HG03025 (cell line): ENCODE data around the gene CTXN2.

Source experiments
- ATAC-seq: cut with Tn5 transposase; IDR thresholded peaks from one replicate; pipeline ENCODE4 v1.9.1; 2021; ENCODE audit warnings: mild to moderate bottlenecking, moderate library complexity; ENCODE audit not compliant: unreplicated experiment, low FRiP score

The CTXN2 gene

DNA sequence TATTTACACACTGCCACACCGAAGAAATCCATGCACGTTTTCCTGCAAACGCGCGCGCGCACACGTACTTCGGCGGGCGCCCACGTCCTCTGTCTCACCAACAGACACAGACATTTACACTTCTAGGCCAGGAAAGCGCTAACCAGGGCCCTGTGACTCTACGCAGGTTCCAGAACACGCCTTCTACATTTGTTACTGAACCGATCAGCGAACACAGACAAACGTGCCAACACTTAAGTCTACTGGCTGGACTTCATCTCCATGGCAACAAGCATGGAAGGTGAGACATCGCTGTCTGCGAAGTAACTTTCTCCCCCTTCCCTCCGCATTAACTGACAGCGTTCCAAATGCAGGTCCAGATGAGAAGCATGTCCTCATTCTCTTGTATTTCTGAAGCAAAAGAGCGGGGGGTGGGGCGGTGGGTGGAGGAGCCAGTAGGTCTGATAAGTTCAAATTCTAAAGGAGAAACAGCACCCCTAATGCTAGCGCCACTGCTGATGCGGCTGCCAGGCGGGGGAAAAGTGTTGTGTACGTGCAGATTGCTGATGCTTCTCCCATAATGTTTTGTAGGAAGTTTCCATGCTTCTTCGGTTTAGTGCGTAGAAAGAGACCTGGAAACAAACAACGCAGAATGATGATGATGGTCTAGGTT, at the start of gene CTXN2:
TSS of gene CTXN2 (plus strand) at position 92 of the 652 bp plus-strand sequence. CDS start 9,636 bp downstream, outside the sequence.
- no peak for ATAC-seq

DNA sequence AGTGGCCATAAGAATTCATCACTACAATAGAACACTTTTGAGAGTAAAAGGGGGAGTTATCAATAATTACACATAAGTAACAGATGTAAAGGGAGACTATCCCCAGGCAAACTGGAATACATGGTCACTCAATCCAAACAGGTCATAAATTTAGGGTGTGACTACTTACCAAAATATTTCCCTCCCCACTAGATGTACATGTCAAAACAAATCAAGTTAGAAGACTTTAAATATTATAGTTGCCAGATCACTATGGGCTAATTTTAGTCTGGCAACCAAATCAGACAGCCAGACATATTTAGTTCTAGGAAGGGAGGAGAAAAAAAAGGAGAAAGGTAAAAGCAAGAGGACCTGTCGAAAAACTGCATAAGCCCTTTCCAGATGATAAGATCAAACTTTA, 47.6 kb upstream of the CTXN2 start:
- no peak for ATAC-seq

DNA sequence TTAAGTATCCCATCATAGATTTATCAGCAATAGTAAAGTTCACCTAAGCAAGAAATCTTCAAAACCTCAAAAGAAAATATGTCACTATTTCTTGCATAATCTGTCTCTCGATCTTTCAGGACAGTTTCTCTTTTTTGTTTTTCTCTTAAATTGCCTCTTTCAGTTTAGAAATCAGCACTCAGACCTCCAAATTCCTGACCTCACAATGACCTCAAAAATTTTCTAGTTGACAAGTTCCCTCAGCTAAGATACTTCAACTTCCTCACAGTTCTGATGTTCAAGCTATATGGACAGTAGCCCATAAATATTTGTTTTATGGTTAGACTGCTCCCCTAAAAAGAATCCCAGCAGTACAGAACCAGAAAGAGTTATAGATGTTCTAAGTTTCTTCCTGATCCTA, 46.6 kb upstream of the CTXN2 start:
- no peak for ATAC-seq

DNA sequence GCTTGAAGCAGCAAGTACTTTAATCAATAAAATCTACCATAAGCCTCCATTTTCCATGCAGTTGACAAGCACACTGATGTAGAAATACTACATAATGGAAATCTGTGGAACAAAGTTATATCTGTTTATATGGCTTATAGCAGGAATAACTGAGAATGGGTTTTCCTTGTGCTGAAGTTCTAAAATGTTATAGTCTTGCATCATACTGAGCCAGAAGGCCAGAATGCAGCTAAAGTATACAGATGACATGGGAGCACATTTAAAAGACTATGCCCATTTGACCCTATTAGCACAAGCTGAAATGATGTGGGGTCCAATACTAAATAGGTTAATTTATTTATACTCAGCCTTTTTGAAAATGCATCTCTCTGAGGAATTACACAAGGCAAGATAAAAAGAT, 45.5 kb upstream of the CTXN2 start:
- no peak for ATAC-seq

DNA sequence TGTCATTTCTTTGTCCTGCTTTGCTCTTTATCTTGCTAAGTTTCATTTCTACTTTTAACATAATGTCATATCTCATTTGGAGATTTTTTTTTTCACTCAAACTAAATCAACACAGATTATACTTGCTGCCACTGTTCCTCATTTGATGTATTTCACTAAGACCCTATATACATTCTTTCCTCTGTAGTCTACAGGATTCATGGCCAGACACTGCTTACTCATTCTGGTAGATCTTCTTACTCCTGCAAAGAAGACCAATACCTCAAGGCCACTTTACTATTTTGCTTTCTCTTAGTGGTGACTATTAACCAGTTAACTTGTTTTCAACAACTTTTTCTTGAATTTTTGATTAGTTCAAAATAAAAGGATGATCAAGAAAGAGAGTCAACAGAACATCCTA, 44.1 kb upstream of the CTXN2 start:
- no peak for ATAC-seq

DNA sequence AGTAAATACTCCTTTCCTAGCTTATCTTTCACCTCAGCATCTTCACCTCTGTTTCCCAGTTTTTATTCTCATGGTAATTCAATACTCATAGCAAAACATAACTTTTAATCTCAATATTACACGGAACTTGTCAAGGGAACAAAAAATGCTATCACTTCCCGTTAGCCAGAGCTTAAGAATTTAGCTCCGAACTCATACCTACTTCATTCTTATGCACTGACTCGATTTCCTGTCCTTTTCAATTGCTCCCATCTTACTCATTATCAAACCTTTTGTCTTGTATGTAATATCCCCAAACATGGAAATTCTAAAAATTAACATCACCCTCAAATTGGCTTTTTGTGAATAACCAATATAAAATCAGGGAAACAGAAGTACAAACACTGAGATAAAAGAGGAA, 41.6 kb upstream of the CTXN2 start:
- no peak for ATAC-seq

DNA sequence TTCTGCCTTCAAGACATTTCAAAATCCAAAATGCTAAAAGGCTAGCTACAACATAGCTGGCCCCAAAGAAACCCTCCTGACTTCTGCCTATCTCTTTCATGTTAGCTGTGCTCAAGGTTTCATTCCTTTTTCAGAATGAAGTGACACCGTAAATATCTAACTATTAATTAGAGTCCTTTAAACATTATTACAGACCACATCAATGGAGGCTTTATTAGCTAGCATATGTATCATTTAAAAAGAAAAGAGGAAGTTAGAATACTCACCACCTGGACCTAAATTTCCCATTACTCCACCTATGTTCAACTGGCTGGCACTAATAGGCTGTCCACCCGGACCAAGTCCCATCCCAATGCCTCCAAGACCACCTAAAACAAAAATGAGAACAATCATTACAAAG, 37.9 kb upstream of the CTXN2 start:
- no peak for ATAC-seq

DNA sequence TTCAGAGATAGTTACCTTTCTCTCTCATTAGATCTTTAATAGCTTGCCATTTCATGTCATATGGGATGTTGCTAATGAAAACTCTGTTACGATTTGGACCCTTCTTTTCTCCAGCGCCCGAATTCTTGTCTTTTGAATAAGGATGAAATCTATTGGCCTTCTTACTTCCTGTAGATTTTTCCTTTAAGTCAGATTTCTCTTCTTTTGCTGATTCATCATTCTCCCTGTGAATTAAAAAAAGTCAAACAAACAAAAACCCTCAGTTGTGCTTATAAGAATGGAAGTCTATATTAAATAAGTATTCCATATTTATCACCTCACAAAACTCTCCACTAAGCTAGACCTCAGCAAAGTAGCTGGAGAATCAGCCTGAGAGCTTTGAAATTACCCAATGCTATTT, 22.8 kb upstream of the CTXN2 start:
- ATAC-seq: no peak

DNA sequence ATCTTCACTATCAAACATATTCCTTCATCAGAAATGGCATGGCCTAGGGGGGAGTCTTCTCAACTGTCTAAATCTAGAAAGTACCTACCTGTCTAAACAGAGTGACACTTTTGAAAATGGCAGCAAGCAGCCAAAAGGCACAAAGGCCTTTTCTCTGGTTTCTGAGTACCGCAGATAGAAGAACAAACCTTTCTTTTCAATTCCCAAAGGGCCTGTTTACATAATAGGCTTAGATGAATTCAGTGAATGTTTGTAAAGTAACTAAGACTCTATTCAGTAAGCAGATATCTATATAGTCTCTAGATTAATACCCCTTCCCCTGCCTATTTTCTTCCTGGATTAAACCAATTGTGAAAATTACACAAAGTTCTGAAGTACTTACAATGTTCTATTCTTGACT, 20.5 kb upstream of the CTXN2 start:
- ATAC-seq: no peak

DNA sequence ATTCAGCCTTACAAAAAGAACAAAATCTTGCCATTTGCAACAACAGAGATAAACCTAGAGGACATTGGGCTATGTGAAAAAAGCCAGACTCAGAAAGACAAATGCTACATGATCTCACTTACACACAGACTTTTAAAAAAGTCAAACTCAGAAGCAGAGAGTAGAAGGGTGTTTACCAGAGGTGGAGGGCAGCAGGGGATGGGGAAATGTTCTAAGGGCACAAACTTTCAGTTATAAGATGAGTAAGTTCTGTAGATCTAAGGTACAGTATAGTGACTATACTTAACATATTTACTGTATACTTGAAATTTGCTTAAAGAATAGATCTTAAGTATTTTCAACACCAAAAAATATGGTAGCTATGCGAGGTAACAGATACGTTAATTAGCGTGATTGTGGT, 16.3 kb upstream of the CTXN2 start:
- no peak for ATAC-seq

DNA sequence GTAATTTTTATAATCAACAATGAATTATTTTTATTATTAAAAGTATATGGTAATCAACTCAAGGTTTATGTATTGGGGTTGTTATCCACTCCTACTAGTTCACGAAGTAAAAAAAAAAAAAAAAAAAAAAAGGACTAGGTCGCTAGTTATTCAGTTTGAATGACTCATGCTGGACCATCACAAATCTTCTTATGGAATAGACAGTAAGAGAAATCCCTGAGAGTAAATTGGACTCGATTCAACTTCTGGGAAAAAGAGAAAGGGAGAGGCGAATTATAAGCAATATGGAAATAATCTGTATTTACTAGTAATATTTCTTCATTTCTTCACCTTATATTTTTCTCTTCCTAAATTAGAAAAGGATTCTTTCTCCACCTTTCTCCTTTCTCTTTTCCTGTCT, 15.4 kb upstream of the CTXN2 start:
- no peak for ATAC-seq

DNA sequence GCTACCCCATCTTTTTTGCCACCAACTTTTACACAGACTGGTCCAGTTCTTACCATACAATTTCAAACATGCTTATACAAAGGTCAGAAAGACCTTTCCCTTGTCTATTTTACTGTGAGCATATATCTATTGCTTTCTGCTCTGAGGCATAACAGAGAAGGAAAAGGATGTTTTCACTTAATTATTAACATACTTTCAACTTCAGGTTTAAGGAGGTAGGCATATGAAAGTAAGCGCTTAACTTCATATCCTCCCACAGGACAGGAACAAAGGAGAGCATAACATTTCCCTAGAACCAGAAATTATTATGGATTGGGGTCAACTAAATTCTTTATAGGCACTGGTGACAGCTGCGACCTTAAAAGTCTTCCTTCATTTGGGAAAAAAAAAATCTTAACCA, 14.5 kb upstream of the CTXN2 start:
- no peak for ATAC-seq

DNA sequence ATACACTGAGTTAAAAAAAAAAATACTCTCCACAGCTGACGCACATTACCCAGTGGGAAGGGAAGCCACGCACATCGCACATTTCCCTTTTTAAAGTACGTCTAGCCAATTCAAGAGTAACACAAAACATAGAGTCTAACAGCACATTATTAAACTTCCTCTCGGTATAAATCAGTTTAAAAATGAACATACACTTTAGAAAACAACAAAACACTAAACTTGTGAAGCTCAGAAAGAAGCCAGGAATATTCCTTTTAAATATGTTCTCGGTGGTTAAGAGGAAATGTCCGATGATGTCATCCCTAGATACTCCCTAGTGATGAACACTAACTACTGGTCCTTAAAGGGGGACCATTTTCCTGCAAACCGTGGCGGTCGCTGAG, 14.1 kb upstream of the CTXN2 start:
- ATAC-seq: peak; percentile 70

DNA sequence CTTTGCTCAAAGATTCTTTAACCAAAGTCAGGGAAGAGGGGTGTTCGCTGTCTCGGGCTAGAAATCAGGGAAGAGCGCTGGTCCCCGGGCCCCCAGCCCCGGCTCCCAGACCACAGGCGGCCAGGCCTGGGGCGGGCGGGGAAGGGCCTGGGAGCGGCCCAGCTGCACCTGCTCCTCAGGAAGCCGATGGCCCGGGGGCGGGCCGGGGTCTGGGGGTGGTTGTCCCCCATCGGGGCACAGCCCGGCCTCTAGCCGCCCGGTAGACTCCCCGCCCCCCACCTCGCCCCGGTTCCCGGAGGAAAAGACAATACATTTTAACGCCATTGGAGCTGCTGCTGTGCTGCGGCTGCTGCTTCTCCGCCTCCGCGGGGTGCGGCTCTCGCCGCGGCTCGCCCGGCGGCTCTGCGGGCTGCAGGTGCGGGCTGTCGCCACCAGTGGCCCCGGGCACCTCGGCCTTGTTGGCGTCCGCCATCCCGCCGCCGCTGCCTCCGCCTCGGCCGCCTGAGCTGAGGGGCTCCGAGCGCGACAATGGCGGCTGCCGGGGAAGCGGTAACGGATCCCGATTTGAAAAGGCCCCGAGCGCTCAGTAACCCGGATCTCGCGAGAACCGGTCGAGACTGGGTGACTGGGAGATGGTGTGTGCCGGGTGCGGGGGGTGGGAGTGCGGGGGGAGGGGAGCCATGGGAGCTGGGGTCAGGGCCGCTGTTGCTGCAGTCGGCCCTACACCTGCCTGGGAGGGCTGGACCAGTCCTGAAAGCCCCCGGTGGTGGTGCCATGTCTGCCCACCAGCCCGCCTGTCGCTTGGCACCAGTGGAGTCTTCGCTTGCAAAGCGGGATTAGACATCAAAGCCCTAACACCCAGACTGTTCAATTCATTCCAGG, 13.5 kb upstream of the CTXN2 start, which contains the start of gene MYEF2:
TSS of gene MYEF2 (minus strand) at position 530 of the 882 bp plus-strand sequence. CDS start at position 472, 58 bp downstream.
- ATAC-seq: peak; percentile 88

DNA sequence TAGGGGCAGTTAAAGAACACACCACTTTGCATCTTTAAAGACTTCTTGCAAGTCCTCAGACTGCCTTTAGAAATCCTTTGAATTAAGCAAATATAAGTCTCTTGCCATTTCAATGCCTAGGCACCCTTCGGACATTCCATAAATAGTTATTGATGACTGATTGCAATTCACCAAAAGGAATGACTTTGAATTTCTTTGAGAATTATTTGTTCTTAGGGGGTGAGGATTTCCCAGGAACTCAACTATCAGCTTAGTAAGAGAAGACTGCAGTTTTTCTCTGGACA, 12.9 kb upstream of the CTXN2 start:
- no peak for ATAC-seq

DNA sequence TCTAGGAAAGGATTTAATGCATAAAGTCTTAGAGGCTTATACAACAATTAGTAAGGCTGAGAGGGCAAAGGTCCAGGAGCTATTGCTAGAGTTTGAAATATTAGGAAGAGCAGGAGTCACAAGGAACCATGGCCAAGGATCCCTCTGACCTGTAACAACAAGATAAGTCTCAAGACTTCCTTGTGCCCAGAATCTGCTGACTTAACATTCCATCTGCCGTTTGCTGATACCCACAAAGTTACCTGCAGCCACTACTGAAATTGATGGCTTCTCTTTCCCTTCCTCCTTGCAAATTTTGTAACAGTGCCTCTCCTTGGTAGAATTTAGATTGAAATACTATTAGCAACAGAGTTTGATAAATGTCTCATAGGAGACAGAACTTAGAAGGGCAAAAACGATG, 8.7 kb upstream of the CTXN2 start:
- ATAC-seq: no peak

DNA sequence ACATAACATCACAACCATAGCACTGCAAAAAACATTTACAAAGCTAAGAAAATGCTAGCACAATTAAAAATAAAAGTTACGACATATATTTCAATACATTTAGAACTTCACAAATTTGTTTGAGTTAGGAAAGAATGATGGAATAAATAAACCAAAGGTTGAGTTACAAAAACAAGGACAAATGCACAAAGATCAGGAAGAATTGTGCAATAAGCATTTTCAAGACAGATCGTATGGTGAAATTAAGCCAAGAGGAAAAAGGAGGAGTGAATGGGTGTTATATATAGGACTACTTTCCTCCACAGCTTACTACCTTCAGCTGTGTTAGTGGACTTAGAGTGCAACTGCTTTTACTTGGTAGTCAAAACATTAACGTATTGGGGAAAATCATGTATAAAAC, 5.9 kb upstream of the CTXN2 start:
- no peak for ATAC-seq

DNA sequence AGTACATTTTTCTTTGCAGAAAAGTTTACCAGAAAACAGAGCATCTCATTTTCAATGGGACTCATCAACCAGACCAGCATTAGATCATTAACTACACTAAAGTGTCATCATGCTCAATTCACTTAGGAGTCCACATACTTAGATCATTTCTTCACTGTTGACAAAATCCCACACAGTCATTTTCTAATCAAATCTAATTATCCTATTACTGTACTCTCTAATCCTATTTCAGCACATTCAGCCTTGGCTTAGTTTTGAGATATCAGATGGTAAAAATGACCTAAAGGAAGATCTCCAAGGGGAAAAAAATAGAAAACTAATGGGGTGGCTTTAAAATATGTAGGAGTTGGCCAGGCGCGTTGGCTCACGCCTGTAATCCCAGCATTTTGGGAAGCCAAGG, 5.2 kb upstream of the CTXN2 start:
- ATAC-seq: no peak

DNA sequence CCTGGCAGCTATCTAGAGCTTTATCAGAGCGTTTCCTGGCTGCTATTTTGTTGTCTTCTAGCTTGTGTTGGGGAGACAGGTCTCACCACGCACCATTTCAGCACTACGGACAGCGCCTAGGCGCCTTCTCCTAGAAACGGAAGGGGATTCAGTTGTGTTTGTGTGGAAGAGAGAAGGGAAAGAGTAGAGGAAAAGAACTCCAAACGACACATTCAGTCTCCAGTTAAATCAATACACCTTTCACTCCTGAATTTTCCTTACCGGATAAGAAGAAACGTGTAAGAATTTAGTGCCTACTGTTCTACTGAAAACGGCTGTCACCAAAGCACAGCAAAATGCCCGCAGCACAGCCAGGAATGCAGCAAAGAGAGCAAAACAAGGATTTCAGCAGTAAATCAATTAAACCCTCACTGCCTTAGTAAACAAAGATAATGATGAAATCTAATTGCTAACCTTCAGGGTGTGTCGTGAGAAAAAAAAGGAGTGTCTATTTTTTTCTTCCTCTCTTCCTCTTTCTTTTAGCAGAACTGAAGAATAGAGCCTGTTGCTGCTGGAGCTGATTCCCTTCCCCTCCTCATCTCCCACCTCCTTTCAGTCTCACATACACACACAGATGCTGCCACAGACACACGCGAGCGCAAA, 412 bp upstream of the CTXN2 start:
- no peak for ATAC-seq

DNA sequence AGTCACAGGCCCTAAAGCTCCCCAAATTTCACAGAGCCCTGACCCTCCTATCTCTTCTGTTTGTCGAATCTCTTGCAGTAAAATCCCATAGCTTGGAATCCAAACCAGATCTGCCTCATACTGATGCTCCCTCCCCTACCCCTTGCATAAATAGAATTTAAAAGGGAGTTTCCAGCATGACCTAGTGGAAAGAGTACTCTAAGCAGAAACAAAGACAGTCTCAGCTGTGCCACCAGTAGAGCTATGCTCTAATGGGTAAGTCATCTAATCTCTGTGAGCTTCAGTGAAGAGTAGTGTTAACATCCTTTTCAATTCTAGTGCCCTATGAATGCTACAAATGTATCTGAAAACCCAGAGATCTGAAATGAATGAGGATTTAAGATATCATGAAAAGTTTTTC, 10.6 kb downstream of the CTXN2 start:
- no peak for ATAC-seq

DNA sequence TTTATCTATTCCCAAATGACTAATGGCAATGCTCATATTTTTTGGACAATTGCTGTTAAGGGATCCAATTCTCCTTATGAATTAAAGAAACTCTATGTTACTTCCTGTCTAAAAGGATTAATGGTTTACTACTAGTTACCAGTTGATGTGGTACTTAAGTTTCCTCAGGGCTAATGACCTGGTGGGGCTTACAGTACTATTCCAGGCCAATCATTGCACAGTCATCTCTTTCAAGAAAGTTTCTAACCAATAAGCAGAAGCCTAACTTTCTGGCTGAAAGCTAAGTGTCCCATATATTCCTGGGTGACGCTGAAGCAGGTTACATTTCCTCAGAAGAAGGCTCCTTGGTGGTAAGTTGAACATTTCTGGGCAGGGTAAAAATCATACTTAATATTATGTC, 14.5 kb downstream of the CTXN2 start, which contains the start of gene SLC12A1:
TSS of gene SLC12A1 (plus strand) at position 322 of the 400 bp plus-strand sequence. CDS start 1,418 bp downstream, outside the sequence.
- ATAC-seq: no peak

DNA sequence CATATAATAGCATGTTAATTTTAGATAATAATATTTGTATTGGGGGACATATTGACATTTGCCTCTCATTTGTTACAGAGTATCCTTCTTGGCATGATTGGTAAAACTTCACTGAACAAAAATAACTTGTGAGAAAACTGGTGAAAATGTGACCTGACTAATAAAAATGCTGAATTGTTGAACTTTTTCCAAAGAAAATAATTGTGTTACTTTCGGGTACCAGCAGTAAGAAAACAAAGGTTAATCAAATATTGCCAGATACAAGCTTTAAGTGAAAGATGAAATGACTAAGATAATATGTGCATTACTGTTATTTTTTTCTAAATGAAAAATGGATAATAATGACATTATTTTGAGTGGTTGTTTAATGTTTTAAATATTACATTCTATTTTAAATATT, 29.8 kb downstream of the CTXN2 start:
- no peak for ATAC-seq
